Activated CD4-positive, alpha-beta T cell treated with anti-CD3 and anti-CD28 coated beads for 48 hours (primary cell): Measurements from ENCODE around the gene SIAH3.

Experiments
- DNase-seq: peaks from one replicate; pipeline ENCODE4 v3.0.0-alpha.2; 2020

Gene SIAH3

DNA sequence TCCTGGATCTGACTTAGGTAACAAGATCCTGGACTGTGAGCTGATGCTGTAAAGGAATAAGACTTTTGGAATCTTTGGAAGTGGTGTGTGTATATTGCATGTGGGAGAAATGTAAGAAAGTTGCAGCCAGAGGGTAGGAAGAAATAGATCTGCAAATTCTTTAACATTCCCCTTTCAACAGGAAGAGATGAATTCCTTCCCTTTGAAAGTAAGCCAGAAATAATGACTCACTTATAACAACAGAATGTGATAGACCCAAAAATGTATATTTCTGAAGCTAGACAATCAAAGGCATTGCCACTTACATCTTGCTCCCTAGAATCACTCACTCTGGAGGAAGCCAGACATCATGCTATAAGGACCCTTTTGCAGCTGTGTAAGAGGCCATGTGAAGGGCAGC is 9.8 kb upstream of the SIAH3 start:
- no peak for DNase-seq

- no peak for DNase-seq
These were observed 8.7 kb upstream of the SIAH3 start for GRCh38 chr13:45860240-45860639.

- no peak for DNase-seq
These were observed 8.2 kb upstream of the SIAH3 start for GRCh38 chr13:45859705-45860104.

- no peak for DNase-seq
These were observed 941 bp upstream of the SIAH3 start for GRCh38 chr13:45852494-45852893.

DNA sequence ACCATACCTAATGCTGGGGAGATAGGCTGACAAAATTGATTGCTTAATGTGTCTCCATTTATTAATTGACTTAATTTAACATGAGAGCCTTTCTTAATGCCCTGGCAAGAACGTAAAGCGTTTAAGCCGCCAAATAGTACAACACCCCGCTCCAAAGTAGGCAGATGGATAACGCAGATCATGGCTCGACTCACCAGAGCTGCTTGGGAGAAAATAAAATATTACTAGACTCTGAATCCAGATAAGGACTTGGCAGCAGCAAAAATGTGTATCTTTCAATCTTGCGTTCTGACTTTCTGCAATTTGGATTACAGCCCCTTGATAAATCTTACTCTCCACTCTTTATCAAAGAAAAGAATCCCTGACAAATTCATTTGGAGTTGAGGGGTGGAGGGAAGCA is 403 bp upstream of the SIAH3 start:
- no peak for DNase-seq

GRCh38 chr13:45850027-45850613 is 1.4 kb downstream of the SIAH3 start:
- DNase-seq: no peak

GRCh38 chr13:45849408-45849807 is 2.1 kb downstream of the SIAH3 start:
- DNase-seq: no peak

GRCh38 chr13:45847554-45848224 is 3.9 kb downstream of the SIAH3 start:
- peak; percentile 20 for DNase-seq

GRCh38 chr13:45846681-45847080 is 4.9 kb downstream of the SIAH3 start:
- no peak for DNase-seq

DNA sequence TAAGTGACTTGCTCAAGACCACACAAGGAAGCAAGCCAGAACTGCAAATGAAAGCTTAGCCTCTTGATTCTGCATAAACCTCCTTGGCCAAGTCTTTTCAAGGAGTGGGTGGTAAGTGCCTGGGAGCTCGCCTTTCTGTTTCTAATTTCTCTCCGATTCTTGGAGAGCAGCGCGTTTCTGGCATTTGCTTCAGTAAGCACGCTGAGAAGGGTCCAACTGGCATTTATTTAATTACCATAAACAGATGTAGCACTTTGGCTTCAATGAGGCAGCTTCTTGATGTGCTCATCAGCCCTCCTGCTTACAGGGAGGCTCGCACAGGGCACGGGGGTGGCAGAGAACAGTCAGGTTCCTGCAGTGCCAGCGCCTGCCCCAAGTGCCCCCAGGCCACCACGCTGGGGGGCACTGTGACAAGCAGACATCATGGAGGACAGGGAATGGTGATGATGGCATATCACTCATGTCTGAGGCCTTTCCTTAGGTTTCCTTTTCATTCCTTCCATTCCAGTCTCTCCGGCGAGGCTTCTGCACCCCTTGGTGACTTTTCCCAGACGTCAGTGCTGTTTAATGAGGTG is 13.3 kb downstream of the SIAH3 start:
- DNase-seq: no peak

DNA sequence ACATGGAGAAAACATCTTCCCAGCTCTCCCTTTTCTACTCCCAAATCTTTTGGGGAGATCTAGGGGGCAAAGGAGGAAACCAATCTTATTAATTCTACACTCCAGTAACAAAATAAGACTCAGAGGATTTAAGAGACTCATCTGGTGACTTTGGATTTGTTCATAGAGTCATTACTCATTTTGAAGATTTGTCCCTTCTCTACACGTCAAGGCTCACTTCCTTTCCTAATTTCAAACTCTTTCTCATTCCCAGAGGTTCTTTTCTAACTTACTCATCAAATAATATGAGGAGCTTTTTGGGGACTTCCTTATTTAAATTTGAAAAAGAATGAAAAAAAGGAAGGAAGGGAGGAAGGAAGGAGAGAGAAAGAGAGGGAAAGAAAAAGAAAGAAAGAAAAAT is 14.4 kb downstream of the SIAH3 start:
- no peak for DNase-seq

GRCh38 chr13:45834411-45834994 is 17.1 kb downstream of the SIAH3 start:
- no peak for DNase-seq

DNA sequence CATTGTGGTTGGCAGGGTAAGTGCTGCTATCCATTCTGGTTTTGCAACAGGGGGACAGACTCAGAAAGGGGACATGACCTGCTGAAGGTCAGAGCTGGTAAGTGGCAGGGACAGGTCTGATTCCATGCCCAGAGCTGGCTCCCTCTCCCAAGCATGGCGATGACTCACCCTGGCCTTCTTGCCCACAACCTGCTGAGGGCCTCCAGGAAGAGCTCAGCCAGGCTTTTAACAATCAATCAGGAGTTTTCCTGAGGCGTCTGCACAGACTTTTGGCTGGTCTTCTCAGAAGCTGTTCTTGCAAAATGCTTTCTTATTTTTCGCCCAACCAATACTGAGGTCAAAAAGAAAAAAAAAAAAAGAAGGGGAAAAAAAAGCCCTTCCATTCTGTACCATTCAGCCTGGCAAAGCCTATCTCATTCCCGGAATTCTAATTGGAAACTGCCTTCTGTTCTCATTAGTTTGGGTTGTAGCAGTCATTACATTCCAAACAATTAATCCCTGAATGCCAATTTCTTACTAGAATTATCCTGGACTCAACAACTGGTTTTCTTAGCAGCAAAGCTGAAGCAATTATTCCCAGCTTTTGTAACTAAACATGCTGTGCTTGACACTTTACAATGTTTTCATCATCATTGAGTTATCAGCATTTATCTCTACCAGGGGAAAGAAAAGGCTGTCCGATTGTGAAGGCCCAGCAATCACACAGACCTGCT is 17.7 kb downstream of the SIAH3 start:
- no peak for DNase-seq

DNA sequence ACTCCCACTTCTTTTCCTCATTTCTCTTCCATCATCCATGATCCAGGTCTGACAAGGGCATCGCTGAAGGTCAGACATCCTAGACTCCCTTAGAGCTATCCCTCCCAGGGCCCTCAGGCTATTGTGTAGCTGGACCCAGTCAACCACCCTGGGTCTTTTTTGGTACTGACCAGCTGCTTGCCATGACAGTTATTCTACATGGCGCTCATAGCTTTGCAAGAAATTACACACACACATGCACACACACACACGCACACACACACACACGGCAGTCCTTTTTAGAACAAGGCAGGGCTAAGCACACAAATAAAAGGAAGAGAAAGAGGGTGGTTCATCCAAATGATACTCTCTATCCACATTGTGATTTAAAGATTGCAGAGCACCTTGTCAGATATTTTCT is 18.3 kb downstream of the SIAH3 start:
- no peak for DNase-seq

DNA sequence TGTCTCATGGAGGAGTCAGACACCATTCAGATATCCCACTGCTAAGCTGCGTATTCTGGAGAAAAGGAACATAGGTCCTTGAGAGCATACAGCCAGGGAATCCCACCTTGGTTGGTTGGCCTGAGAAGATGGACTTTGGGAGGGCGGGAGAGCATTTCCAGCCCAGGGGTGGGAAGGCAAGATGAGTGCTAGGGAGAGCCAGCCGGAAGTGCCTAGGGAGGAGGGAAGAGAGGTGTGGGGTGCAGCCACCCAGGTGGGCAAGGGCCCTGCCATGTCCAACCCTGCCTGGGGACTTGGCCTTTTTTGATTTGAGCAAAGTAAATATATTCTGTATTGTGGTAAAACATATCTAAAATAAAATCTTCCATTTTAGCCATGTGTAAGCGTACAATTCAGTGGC is 19.7 kb downstream of the SIAH3 start:
- DNase-seq: no peak

DNA sequence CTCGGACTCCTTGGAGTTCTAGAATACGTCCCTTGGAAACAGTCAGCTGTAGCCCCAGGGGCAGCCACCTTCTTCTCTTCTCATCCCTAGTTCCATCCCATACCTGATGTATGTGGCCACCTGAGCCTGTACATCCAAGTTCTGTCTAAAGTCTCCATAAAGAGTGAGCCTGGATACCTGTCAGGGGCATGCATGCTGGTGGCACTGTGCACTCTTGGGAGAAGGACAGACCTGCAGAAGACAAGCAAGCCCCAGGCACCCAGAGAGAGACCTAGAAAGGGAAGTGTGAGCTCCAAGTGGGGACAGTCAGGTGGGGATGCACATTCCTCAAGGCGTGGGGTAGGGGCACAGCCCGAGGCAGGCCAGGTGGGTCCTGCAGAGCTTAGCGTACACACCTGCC is 21.4 kb downstream of the SIAH3 start:
- no peak for DNase-seq

GRCh38 chr13:45828256-45828968 is 23.1 kb downstream of the SIAH3 start:
- no peak for DNase-seq

DNA sequence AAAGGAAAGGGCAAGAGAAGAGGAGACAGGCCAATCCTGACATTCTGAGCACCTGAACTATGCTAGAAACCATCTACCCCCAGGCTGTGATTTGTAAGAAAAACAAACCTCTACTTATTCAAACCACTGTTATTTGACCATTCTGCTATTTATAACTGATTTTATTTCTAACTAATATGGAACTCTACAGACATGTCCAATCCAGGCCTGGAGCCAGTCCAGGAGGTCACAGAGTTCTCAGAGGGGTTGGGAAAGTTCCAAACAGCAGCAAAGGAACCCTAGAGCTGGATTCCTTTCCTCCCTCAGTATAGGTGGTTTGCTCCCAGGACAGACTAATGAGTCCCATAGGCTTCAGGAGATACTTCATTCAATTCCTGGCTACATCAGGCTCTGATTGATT is 24.2 kb downstream of the SIAH3 start:
- DNase-seq: no peak

DNA sequence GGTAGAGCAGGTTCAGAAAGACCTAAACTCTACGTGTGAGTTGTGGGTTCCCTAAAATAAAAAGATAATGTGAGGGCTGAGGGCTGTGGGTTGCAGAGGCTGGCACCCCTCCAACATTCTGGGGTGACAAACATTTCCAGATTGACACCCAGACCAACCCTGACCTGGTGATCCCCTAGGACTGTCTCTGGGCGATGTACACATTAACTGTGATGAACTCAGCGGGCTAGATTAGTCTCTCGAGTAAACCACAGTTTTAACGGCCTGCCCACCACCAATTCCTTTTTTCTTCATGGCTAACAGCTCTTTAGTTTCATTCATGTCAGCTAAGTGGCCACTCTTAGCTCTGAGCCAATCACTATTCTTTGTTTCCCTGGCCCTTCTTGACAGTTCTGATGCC is 24.8 kb downstream of the SIAH3 start:
- DNase-seq: no peak

DNA sequence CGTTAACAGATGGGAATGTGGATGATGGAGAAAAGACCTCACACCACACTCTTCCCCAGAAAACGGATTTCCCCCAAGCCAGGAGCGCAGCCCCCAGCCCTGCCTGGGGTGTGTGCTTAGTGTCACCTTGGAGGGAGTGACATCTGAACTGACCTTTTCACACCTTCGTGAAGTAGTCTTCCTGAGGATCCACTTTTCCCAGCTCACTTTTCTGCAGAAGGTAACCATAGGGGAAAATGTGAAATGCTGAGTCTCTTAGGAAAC is 26.2 kb downstream of the SIAH3 start:
- no peak for DNase-seq

- no peak for DNase-seq
These were observed 28.0 kb downstream of the SIAH3 start for GRCh38 chr13:45823583-45823982.

DNA sequence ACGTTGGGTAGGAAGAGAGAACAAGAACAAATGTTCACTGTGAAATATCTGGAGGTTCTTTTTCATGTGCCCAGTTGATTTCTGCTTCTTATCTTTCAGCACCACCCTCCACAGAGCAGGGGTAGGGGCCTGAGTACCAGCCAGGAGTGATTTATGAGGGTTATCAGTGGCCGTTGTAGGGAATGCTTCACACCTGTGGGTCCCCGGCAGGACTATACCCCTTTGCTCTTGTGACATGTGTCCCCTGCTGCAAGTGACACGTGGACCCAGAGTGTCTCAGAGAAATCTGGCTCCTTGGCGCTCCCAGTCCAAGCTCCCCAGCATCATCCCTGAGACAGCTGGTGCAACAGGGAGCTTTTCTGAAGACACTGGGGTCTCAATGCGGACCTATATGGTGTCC is 29.7 kb downstream of the SIAH3 start:
- no peak for DNase-seq

DNA sequence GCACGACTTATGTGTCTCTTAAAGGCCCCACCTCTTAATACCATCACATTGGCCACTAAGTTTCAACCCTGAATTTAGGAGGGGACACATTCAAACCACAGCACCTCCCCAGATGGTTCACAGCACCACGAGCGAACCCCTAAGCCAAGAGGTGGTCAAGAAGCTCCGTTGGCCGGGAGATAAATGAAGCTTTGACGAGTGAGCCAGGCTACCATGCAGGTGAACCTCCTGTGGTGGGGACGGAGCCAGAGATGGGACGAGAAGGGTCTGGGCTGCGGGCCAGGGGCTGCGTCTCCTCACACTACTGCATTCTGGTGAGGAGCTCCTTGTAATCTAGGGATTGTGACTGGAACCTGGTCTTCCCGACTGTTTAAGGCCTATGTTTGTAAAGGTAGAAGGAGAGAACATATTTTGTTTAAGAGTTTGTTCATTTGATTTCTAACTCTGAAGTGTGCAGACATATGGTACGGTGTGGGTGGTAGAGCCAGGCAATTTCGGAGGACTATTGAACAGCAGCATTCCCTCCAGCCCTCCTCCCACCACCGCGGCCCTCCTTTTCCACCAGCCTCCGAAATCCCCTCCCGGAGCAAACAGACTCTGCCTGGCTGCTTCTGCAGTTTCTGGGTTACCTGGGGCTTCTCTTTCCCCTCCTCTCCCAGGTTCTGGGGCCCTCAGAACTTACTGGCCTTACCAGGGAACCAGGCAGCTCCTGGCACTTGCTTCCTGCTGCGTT is 31.3 kb downstream of the SIAH3 start:
- DNase-seq: no peak
